ENCODE data around the gene DMTF1.

DMTF1 gene

DNA sequence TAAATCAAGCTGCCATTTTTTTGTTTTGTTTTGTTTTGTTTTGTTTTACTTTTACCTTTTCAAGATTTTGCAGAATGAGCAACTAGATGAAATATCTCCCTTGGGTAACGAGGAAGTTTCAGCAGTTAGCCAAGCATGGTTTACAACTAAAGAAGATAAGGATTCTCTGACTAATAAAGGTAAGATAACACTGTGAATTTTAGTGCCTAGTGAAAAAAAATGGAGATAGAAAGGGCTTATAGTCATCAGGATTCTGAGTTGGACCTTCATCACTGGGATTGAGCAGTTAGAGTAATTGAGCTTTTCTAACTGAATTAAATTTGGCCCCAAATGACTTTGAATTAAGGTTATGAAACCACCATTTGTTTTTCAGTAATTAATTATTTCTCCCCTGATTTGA is 21.2 kb downstream of the DMTF1 start:
- no peak overlapping the region for H3K27ac ChIP-seq
- no peak for TF ChIP-seq ZFX (IDR thresholded peaks at IDR 0.05; ENCODE audit: borderline replicate concordance)
- no peak for TF ChIP-seq CTCF (IDR thresholded peaks at IDR 0.05)

GRCh38 chr7:87178320-87178719 is 26.1 kb downstream of the DMTF1 start:
- H3K27ac ChIP-seq = no peak overlapping the region
- TF ChIP-seq ZFX (IDR thresholded peaks at IDR 0.05; ENCODE audit: borderline replicate concordance) (no peak), CTCF (IDR thresholded peaks at IDR 0.05) (no peak)

DNA sequence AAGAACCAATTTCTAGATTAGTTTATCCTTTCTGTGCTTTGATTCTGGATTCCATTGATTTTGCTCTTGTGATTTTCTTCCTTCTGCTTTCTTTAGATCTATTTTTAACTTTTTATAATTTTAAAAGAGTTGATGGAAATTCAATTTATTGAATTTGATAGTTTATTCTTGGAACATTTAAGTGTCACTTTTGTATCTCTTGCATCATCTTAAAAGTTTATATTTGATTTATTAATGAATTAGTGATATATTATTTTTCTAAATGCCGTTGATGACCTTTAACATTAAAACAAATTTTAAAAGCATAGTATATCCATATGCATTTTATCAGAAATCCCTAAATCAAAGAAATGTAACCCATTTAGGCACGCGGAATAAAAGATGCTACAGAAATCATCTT is 26.9 kb downstream of the DMTF1 start:
- no peak overlapping the region for H3K27ac ChIP-seq
- TF ChIP-seq CTCF (IDR thresholded peaks at IDR 0.05) = no peak
- TF ChIP-seq ZFX (IDR thresholded peaks at IDR 0.05; ENCODE audit: borderline replicate concordance) = no peak

DNA sequence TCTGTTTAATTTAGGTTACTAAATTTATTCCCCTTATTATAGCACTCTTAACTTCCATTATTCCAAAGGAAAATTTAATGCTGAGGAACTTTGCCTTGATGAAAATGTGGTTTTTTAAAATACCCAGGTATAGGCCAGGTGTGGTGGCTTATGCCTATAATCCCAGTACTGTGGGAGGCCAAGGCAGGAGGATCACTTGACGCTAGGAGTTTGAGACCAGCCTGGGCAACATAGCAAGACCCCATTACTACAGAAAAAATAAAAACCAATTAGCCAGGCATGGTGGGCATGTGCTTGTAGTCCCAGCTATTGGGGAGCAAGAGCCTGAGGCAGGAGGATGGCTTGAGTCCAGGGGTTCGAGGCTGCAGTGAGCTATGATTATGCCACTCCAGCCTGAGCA is 34.9 kb downstream of the DMTF1 start:
- H3K27ac ChIP-seq = no peak overlapping the region
- TF ChIP-seq ZFX (IDR thresholded peaks at IDR 0.05; ENCODE audit: borderline replicate concordance) (no peak), CTCF (IDR thresholded peaks at IDR 0.05) (no peak)

DNA sequence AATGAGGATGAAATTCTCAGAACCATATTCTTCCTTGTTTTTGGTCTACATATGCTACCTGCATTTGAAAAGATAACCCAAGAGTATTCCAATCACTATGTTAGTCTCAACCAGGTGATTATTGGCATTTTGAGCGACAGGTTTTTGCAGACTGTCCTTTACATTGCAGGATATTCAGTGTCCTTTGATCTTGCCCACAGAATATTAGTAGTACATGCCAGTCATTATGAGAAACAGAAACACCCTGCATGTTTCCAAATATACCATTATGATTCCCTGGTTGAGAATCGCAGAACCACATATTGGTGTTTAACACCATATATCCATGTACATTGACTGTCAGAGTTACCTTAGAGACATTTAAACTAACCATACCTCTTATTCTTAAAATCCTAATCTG is 36.7 kb downstream of the DMTF1 start:
- H3K27ac ChIP-seq = no peak overlapping the region
- TF ChIP-seq CTCF (IDR thresholded peaks at IDR 0.05) (no peak), ZFX (IDR thresholded peaks at IDR 0.05; ENCODE audit: borderline replicate concordance) (no peak)

DNA sequence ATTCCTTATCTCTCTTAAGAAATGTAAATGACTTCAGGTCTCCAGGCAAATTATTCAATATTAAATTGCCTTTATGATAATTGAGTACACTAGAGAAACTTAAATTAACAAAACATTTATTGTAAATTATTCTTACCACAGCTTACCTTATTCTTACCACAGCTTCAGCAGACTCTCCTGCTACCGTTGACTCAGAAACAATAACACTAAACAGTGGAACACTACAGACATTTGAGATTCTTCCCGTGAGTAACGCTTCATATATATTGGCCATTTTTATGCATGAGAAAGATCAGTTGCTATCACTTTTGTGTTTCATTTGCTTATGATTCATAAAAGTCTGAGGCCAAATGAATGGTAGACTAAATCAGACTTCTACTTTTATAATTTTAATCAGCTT is 38.5 kb downstream of the DMTF1 start:
- H3K27ac ChIP-seq = no peak overlapping the region
- TF ChIP-seq ZFX (IDR thresholded peaks at IDR 0.05; ENCODE audit: borderline replicate concordance) (no peak), CTCF (IDR thresholded peaks at IDR 0.05) (no peak)

DNA sequence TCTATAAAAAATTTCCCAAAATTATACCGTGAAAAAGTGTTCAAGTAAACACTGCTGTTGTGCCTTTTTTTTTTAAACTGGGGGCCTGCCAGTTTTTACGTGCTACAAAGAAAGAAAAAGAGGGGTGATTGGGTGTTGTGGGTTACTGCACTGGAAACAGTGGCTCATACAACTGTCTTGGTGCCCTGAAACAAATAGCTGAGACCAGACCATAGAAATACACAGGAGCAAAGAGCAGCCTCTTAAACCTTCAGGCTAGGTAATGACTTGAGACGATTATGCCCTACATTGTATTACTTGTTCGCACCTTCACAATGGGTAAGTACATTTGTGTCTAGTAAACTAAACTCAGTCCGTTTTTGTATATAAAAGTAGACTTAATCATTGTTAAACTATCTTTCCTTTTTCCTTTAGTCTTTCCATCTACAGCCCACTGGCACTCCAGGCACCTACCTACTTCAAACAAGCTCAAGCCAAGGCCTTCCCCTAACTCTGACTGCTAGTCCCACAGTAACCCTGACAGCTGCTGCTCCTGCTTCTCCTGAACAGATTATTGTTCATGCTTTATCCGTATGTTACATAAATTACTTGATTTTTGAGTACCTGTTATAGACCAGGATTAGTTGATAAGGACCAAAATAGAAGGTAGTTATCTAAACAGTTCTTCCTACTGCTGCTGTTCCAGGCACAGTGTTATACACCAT is 40.7 kb downstream of the DMTF1 start:
- no peak overlapping the region for H3K27ac ChIP-seq
- TF ChIP-seq CTCF (IDR thresholded peaks at IDR 0.05) (no peak), ZFX (IDR thresholded peaks at IDR 0.05; ENCODE audit: borderline replicate concordance) (no peak)

All from 22Rv1 (cell line).